ENCODE measurements around the gene CTRL. TPM values are rescaled to one million over a fixed set of nuclear protein-coding genes. Genes with fewer than 3 reads are reported as not detected.
A peak's percentile ranks its signal among the peaks of the same experiment; 100 is the strongest.

Gene CTRL
- total RNA-seq, 1 donor from 2014 or later, result 0.64 TPM

DNA sequence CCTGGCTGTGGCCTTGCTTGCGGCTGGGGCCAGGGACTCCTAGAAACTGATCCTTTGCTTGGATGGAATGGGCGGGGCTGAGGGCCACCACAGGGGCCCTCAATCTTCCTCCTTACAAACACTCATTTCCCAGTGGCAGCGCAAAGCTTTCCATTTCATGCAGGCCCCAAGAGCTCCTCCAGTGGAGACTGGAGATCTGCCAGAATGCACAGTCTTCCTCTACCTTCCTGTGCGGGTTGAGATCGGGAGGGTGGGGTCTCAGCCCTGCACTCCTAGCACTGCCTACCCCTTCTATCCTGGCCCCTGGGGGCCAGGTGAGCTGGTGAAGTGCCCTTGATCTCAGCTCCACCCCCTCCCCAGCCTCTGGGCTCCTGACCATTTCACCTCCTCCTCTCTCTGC lies 45.3 kb downstream of the CTRL start:
- no peak for ATAC-seq

DNA sequence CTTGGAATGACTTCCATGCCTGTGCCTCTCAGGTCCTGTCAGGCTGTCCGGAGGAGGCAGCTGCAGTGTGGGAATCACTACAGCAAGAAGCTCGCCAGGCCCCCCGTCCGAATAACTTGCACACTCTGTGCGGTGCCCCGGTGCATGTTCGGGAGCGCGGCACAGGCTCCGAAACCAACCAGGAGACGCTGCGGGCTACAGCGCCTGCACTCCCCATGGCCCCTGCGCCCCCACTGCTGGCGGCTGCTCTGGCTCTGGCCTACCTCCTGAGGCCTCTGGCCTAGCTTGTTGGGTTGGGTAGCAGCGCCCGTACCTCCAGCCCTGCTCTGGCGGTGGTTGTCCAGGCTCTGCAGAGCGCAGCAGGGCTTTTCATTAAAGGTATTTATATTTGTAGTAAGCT lies 45.7 kb downstream of the CTRL start:
- ATAC-seq, result no peak

DNA sequence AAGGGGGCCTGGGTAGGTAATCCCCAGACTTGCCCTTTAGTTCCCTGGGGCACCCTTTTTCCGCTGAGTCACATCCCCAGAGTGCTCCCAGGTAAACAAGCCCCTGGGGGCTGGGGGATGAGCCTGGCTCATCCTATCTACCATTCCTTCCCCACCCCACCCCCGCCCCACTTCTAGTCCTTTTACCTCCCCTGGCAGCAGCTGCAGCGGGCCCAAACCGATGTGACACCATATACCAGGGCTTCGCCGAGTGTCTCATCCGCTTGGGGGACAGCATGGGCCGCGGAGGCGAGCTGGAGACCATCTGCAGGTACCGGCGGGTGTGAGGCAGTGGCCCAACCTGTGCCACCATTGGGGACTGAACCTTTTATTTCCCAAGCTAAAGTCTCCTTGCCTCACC lies 46.1 kb downstream of the CTRL start:
- ATAC-seq, result no peak

DNA sequence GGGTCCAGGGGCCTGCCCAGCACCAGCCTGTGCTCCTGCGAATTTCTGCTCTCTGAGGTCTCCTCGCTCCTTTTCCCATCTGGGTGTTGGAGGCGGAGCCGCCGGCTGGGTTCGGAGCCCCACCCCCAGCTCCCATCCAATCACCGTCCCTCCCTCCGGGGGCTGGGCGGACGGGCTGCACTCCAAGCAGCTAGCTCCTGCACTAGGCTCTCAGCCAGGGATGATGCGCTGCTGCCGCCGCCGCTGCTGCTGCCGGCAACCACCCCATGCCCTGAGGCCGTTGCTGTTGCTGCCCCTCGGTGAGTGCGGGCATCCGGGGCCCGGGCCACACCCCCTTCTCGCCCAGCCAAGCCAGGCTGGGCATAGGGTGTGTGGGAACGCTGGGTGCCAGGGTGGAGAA lies 47.0 kb downstream of the CTRL start, which contains the start of gene NRN1L:
TSS of gene NRN1L (plus strand) at position 202 of the 400 bp plus-strand sequence. CDS start at position 221, 19 bp downstream.
- peak; percentile 88 for ATAC-seq

DNA sequence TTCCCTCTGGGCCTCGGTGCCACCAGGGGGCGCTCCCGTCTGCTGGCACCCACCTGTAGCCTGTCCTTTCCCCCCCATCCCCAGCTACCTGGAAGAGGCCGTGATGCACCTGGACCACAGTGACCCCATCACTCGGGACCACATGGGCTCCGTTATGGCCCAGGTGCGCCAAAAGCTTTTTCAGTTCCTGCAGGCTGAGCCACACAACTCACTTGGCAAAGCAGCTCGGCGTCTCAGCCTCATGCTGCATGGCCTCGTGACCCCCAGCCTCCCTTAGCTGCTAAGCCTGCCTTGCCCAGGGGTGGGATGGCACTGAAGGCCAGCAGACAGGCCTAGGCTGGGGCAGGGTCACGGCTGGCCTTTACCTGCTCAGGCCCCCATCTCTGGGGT lies 47.8 kb downstream of the CTRL start:
- ATAC-seq, result peak; percentile 60

DNA sequence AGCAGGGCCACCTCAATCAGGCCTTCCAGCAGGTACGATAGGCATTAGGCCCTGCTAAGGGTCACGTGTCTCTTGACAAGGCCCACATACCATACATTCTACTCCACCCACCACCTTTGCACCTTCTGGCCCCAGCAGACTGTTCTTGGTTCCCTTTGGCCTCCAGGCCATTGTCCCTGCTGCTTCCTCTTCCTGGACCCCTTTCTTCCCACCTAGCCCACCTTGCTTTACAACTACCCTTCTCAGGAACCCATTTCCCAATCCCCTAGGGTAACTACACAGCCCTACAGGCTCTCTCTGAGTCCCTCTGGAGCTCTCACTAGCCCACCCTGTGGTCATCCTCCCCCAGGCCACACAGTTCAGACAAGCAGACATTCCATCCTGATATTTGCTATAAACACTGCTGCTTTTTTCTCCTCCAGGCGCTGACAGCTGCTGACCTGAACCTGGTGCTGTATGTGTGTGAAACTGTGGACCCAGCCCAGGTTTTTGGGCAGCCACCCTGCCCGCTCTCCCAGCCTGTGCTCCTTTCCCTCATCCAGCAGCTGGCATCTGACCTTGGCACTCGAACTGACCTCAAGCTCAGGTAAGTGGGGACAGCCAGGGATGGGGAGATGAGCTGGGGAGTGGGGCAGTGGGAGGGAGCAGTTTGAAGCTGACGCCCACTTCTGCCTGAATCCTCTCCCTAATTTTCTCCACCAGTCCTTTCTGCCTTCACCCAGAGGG lies 48.4 kb downstream of the CTRL start:
- no peak for ATAC-seq

DNA sequence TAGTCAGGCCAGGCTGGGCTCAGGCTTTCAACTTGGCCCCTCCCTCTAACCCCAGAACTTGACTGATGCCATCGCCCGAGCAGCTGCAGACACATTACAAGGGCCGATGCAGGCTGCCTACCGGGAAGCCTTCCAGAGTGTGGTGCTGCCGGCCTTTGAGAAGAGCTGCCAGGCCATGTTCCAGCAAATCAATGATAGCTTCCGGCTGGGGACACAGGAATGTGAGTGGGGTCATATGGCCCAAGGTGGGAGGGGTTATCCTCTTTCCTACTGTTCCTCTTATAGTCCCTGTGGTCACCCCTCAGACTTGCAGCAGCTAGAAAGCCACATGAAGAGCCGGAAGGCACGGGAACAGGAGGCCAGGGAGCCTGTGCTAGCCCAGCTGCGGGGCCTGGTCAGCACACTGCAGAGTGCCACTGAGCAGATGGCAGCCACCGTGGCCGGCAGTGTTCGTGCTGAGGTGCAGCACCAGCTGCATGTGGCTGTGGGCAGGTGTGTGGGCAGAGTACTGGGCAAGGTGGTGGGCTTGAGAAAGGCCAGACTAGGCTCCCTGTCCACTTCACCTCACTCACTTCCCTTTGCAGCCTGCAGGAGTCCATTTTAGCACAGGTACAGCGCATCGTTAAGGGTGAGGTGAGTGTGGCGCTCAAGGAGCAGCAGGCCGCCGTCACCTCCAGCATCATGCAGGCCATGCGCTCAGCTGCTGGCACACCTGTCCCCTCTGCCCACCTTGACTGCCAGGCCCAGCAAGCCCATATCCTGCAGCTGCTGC lies 49.1 kb downstream of the CTRL start:
- ATAC-seq, result no peak

DNA sequence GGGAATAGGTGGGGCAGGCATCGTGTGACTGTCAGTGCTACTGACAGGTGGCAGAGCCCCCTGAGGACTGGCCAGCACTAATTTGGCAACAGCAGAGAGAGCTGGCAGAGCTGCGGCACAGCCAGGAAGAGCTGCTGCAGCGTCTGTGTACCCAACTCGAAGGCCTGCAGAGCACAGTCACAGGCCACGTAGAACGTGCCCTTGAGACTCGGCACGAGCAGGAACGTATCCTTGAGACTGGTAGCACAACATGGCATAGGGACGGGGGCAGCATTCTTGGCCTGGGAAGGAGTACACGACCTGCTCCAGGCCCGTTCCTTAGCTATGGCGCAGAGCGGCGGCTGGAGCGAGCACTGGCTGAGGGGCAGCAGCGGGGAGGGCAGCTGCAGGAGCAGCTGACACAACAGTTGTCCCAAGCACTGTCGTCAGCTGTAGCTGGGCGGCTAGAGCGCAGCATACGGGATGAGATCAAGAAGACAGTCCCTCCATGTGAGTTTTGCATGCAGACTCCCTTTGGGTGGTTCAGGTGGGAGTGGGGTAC lies 50.0 kb downstream of the CTRL start:
- no peak for ATAC-seq

DNA sequence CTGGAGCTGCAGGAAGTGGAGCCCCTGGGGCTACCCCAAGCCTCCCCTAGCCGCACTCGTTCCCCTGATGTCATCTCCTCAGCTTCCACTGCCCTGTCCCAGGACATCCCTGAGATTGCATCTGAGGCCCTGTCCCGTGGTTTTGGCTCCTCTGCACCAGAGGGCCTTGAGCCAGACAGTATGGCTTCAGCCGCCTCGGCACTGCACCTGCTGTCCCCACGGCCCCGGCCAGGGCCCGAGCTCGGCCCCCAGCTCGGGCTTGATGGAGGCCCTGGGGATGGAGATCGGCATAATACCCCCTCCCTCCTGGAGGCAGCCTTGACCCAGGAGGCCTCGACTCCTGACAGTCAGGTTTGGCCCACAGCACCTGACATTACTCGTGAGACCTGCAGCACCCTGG lies 51.1 kb downstream of the CTRL start:
- no peak for ATAC-seq

DNA sequence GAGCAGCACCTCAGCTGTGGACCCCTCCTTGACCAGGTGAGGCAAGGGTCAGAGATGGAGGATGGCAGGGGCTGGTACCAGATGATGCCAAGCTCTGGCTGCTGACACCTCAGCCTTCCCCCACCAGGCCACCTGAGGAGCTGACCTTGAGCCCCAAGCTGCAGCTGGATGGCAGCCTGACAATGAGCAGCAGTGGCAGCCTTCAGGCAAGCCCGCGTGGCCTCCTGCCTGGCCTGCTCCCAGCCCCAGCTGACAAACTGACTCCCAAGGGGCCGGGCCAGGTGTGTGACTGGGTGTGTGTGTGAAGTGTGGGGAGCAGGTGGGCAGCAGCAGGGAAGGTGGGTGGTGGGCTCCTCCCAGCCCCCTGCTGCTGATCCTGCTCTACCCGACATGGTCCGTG lies 51.7 kb downstream of the CTRL start:
- no peak for ATAC-seq

Other genes with a start within 250 kb of the CTRL start
- 25.4 TPM for gene GFOD2, start 212.5 kb downstream of the CTRL start, total RNA-seq
- gene RANBP10, start 125.3 kb downstream of the CTRL start, total RNA-seq, result 20.1 TPM
- gene TSNAXIP1, start 125.0 kb downstream of the CTRL start, total RNA-seq, result 0.40 TPM
- 16.8 TPM for gene THAP11, start 89.5 kb downstream of the CTRL start, total RNA-seq
- 65.2 TPM for gene NUTF2, start 84.9 kb downstream of the CTRL start, total RNA-seq
- 16.5 TPM for gene CENPT, start 84.2 kb downstream of the CTRL start, total RNA-seq
- gene EDC4, start 58.8 kb downstream of the CTRL start, total RNA-seq, result 32.7 TPM
- not detected for gene NRN1L, start 47.0 kb downstream of the CTRL start, total RNA-seq
- 15.5 TPM for gene PSKH1, start 38.6 kb downstream of the CTRL start, total RNA-seq
- 25.9 TPM for gene PSMB10, start 5.0 kb upstream of the CTRL start, total RNA-seq
- 4.1 TPM for gene LCAT, start 12.3 kb upstream of the CTRL start, total RNA-seq
- gene SLC12A4, start 36.8 kb upstream of the CTRL start, total RNA-seq, result 17.5 TPM
- gene DPEP3, start 48.6 kb upstream of the CTRL start, total RNA-seq, result 0.08 TPM
- gene DPEP2, start 67.6 kb upstream of the CTRL start, total RNA-seq, result 0.68 TPM
- gene DPEP2NB, start 84.0 kb upstream of the CTRL start, total RNA-seq, result not detected
- 12.1 TPM for gene DDX28, start 91.4 kb upstream of the CTRL start, total RNA-seq
- gene DUS2, start 91.4 kb upstream of the CTRL start, total RNA-seq, result 17.4 TPM
- gene NFATC3, start 153.5 kb upstream of the CTRL start, total RNA-seq, result 17.6 TPM

Measured in esophagus mucosa (tissue), 1 donor.